H4 (cell line): ENCODE data around the gene CNKSR1. TPM values are rescaled to one million over a fixed set of nuclear protein-coding genes. Genes with fewer than 3 reads are reported as not detected.

ENCODE experiments used
- DNase-seq: peaks from one replicate; pipeline ENCODE4 v3.0.0-alpha.2; 2015; ENCODE audit warnings: low spot score
- total RNA-seq: library from RNA; depleted of rRNA; stranded (reverse); fragments of >200 nt; shearing (Covaris generic); gene quantifications from 2 replicates; pipeline ENCODE4 v1.2.3, GENCODE V29; 2014; rRNA removed

Gene CNKSR1
- total RNA-seq, result not detected in 2 replicates

GRCh38 chr1:26177182-26177684 is at the start of gene CNKSR1:
CNKSR1 (plus strand) TSS chr1:26177491; CDS start chr1:26177548, 57 bp downstream.
- DNase-seq, result no peak

DNA sequence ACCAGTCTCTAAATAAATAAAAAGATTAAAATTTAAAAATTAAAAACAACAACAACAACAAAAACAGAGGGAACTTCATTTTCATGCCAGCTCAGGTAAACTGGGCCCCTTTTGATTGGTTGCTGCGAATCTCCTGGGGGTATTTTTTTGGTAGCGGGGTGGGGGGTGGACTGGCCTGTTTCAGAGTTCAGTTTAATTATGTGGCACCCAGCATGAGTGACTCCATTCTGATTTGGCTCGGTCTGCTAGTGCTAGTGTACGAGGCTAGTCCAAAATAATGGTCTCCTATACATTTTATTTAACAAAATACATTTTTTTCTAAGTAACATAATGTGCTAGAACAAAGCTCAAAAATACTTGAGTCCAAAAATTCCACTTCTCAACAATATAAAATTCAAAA is 47.5 kb upstream of the CNKSR1 start:
- DNase-seq, result no peak

GRCh38 chr1:26130695-26131094 is 46.6 kb upstream of the CNKSR1 start:
- DNase-seq, result no peak

DNA sequence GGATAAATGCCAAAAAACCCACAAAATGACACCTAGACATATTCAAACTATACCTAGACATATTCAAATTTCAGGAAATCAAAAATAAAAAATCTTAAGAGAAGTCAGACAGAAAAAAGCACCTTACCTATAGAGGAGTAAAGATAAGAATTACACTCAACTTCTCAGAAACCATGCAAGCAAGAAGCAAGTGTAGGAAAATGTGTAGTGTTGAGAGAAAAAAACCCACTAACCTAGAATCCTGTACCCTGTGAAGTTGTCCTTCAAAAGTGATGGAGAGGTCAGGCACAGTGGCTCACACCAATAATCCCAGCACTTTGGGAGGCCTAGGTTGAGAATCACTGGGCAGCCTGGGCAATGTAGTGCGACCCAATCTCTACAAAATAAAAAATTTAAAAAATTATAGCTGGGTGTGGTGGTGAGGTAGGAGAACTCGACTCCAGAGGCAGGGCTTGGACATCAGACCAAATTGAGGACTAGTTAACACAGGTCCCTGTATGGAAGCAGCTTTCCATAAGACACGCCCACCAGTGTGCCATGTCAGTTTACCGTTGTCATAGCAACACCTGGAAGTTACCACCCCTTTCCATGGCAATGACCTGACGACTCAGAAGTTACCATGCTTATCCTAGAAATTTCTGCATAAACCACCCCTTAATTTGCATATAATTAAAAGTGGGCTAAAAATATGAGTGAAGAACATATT is 45.0 kb upstream of the CNKSR1 start:
- no peak for DNase-seq

DNA sequence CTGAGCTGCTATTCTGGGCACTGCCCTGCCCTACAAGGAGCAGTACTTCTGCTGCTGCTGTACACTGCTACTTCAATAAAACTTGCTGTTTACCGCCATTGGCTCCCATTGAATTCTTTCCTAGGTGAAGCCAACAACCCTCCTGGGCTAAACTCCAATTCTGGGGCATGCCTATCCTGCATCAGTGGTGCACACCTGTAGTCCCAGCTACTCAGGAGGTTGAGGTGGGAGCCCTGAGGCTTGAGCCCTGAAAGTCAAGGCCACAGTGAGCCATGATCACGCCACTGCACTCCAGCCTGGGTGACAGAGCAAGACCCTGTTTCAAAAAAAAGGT is 44.5 kb upstream of the CNKSR1 start:
- no peak for DNase-seq

DNA sequence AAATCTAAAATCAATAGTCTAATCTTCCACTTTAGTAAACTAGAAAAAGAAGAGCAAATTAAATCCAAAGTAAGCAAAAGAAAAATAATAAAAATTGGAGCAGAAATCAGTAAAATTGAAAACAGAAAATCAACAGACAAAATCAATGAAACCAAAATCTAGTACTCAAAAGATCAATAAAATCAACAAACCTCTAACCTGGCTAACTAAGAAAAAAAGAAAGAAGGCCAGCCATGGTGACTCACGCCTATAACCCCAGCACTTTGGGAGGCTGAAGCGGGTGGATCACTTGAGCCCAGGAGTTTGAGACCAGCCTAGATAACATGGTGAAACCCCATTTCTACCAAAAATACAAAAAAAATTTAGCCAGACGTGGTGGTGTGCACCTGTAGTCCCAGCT is 42.8 kb upstream of the CNKSR1 start:
- no peak for DNase-seq

GRCh38 chr1:26138974-26139558 is 38.2 kb upstream of the CNKSR1 start:
- no peak for DNase-seq

GRCh38 chr1:26142159-26142558 is 35.1 kb upstream of the CNKSR1 start:
- DNase-seq, result no peak

GRCh38 chr1:26145041-26145959 is 32.0 kb upstream of the CNKSR1 start:
- DNase-seq, result peak; percentile 66

DNA sequence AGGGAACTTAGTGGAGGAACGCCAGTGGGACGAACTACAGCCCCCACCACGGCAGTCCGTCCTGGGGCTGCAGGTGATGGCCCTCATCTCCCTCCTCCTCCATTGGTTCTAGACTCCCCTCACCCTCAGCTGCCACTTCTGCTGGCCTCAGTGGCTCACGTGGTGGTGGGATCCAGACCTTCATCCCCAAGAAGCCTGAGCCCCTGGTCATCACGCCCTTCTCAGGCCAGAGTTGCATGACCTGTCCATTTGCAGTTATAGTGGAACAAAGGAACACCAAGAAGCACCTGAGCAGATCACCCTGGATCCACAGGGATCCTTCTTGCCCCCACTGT is 31.4 kb upstream of the CNKSR1 start:
- no peak for DNase-seq

DNA sequence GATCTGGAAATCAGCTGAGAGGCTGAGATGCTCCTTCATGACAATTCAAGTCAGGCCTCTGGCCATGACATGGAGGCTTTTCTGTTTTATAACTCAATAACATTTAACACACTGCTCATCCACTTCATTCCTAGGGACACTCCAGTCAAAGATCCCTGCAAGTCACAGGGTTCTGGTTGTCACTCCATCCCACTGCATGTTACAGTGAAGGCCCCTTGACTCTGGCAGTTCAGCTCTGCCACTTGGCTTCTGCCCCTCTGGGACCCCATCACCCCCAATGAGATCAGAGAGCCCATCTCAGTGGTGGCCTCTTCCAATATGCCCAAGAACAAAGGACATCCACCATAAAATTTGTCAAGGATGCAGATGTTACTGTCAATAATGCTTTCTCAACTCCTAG is 28.4 kb upstream of the CNKSR1 start:
- DNase-seq, result no peak

DNA sequence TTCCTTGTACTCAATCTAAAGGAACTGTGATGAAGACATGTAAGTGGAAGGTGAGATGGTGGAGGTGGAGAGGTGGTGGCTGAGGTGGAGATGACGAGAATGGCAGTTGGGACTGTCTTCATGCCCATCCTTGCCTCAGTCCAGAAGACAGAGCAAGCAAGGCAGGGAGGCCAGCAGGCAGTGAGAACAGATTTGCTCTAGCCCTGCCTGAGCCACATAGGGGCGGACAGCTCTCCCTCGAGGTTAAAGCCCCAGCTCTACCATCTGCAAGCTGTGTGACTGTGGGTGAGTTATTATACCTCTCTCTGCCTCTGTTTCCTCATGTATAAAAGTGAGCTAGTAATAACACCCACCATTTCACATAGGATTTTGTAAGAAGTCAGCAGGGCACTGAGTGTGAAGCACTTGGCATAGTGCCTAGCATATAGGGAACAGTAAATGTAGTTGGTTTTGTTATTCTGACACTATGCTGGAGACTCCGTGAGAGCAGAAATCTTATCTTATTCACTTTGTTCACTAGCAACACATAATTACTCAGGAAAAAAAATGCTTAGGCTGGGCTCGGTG is 23.2 kb upstream of the CNKSR1 start:
- no peak for DNase-seq

- no peak for DNase-seq
Observed at GRCh38 chr1:26154750-26155149, 22.5 kb upstream of the CNKSR1 start.

DNA sequence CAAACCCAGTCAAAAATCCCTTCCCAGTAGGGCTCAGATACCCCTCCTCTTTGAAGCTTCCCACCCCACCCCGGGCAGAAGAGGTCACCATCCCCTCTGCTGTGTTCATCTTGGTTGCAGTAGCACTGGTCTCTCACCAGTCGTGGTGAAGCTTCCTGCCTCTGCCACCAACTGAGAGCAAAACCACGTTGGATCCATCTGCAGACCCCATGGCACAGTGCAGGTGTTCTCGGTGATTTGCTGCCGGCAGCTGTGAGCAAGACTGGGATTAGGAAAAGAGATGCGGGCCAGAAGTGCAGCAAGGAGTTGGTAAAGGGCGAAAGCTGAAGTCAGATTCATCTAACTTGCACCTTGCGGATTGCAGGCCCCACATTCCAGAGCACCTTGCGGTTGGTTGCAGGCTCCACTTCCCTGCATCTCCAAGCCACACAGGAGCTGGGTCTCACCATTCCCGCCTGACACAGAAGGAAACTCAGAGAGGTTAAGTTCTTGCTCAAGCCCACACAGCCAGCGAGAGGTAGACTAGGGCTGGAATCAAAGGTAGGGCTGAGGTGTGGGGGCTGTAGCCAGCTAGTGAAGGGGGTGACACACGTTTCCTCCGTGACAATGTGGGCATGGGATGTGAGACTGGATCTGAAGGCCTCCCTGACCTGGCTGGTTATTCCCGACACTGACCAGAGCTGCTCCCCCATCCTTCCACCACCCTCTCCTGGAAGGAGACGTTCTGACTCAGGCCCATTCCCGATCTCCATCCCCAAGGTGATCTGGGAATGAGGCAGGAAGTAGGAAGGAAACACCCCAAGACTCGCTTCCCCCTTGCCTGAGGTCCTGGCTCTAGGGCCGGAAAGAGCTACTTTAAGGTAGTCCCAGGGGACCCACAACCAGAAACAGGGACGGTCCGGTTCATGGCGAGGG is 21.7 kb upstream of the CNKSR1 start:
- DNase-seq, result no peak

DNA sequence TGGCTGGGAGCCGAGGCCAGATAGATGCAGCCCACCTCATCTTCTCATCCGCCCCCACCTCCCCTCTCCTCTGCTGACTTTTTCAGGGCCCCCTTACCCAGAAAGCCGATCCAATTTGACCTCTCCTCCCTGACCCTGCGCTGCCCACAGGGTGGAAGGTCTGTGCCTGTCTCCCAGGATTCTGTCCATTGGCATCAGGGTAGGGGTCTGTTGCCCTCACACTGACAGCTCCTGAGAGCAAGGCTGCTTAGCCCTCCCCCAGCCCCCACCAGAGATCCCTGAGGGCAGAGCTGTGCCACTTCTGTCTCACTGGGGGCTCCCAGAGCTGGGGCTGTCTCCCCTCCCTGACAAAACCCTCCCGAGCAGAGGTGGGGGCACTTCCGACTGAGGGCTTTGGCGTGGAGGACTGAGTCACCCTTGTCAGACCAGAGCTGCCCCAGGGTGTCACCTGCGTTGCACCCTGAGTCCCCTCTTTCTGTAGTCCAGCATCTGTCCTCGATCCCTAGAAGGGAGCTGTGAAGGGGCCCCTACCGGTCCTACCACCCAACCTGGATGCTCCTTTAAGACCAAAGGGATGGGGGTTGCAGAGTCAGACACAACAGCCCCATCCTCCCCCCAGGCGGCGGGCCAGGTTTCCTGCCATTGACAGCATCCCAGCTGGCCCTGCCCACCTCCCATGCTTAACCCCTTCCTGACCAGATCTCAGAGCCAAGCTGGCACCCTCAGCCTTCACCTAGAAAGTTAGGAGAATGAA is 20.8 kb upstream of the CNKSR1 start:
- DNase-seq, result no peak

- DNase-seq, result no peak
Observed at GRCh38 chr1:26158271-26158907, 18.9 kb upstream of the CNKSR1 start.

- no peak for DNase-seq
Observed at GRCh38 chr1:26158908-26159742, 18.2 kb upstream of the CNKSR1 start, which contains the start of gene FAM110D. FAM110D (plus strand) TSS chr1:26159079; CDS start chr1:26161292, 2,213 bp downstream.

DNA sequence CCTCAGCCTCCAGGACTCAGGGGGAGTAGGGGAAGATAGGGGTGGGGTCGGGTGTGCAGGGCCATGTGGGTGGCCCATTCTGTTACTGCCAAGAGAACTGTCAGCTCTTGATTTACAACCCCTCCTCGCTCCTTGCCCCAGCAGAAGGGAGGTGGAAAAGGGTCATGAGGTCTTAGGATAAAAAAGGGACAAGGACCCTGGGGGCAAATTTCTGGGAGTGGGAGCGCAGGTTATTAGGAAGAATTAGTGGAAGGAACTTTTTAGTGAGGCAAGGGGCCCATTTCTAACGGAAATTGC is 17.6 kb upstream of the CNKSR1 start:
- no peak for DNase-seq
